B cell (primary cell): ENCODE results near the gene CD34. TPM values are rescaled to one million over a fixed set of nuclear protein-coding genes. Genes with fewer than 3 reads are reported as not detected.

Source experiments
- ATAC-seq: fragments of 200-7000 bp; cut with Tn5 transposase; one replicate; pipeline ENCODE4 v1.10.0; 2021; ENCODE audit warnings: low read depth, mild to moderate bottlenecking, moderate number of reproducible peaks, moderate library complexity
- CTCF ChIA-PET: fragments of 350-600 bp; sonication (Branson Sonifier 250); formaldehyde crosslinking; loops from one replicate; lab custom pipeline; 2021; ENCODE audit warnings: antibody characterized with exemption, inconsistent platforms; lab: Charles Lee
- POLR2A ChIA-PET: fragments of 350-600 bp; sonication (Branson Sonifier 250); formaldehyde crosslinking; loops from one replicate; lab custom pipeline; 2021; ENCODE audit warnings: antibody characterized with exemption; lab: Charles Lee
- DNase-seq: peaks from one replicate; pipeline ENCODE4 v3.0.0; 2013
- H2AFZ ChIP-seq: 2 replicates; pipeline ENCODE4 v1.6.1; 2012; ENCODE audit warnings: mild to moderate bottlenecking, low read depth, low read length; ENCODE audit not compliant: insufficient read depth, poor library complexity, severe bottlenecking
- H3K27ac ChIP-seq, 2 donors: 1 replicate in 1 of 2; 2 replicates in 1 of 2; pipeline ENCODE4 v1.5.1; 2012 to 2013; ENCODE audit warnings: low read length in 2 of 2, mild to moderate bottlenecking in 2 of 2, moderate library complexity in 1 of 2
- H3K27me3 ChIP-seq, 4 experiments: fragments of 200-600 bp in 1 of 4; sonication (generic) in 1 of 4; replicated peaks in 1 of 4; 1 replicate in 2 of 4; 2 replicates in 2 of 4; pipeline versions ENCODE4 v1.6.1 to v1.7.0; 2013 to 2016; ENCODE audit warnings: low read length in 3 of 4, mild to moderate bottlenecking in 2 of 4, mixed read lengths in 1 of 4, moderate library complexity in 1 of 4; ENCODE audit not compliant: insufficient read depth in 4 of 4, control insufficient read depth in 3 of 4; ENCODE audit errors: control extremely low read depth in 1 of 4
- H3K36me3 ChIP-seq, 2 experiments: replicated peaks in 1 of 2; 1 replicate in 1 of 2; 2 replicates in 1 of 2; pipeline versions ENCODE4 v1.6.1 to v1.7.1; 2013; ENCODE audit warnings: low read length in 1 of 2; ENCODE audit not compliant: insufficient read depth in 2 of 2, control insufficient read depth in 1 of 2; ENCODE audit errors: control extremely low read depth in 1 of 2, extremely low read depth in 1 of 2
- H3K4me1 ChIP-seq, 2 donors: fragments of 200-600 bp in 1 of 2; sonication (generic) in 1 of 2; 1 replicate in 1 of 2; 2 replicates in 1 of 2; pipeline versions ENCODE4 v1.5.1 to v1.6.1; 2013 to 2017; ENCODE audit warnings: low read length in 2 of 2; ENCODE audit not compliant: control insufficient read depth in 2 of 2, insufficient read depth in 2 of 2
- H3K4me2 ChIP-seq: replicated peaks from 2 replicates; pipeline ENCODE3; 2012; ENCODE audit warnings: mild to moderate bottlenecking, low read depth, low read length; ENCODE audit not compliant: poor library complexity, severe bottlenecking
- H3K4me3 ChIP-seq, 5 experiments: fragments of 200-600 bp in 1 of 5; sonication (generic) in 1 of 5; 1 replicate in 3 of 5; 2 replicates in 2 of 5; pipeline versions ENCODE4 v1.5.1 to v1.7.0; 2011 to 2016; ENCODE audit warnings: low read length in 4 of 5, mild to moderate bottlenecking in 4 of 5, low read depth in 2 of 5, control low read depth in 1 of 5, moderate library complexity in 1 of 5; ENCODE audit not compliant: insufficient read depth in 1 of 5; ENCODE audit errors: control extremely low read depth in 1 of 5, extremely low read depth in 1 of 5
- H3K79me2 ChIP-seq: fragments of 200-600 bp; sonication (generic); one replicate; pipeline ENCODE4 v1.6.0; 2016; ENCODE audit warnings: low read length; ENCODE audit not compliant: control insufficient read depth, insufficient read depth
- H3K9ac ChIP-seq: fragments of 200-600 bp; sonication (generic); 2 replicates; pipeline ENCODE4 v1.6.1; 2017; ENCODE audit warnings: mild to moderate bottlenecking, low read length, moderate library complexity
- H3K9me3 ChIP-seq, 3 donors: one replicate each; pipeline versions ENCODE4 v1.6.1 to v1.7.1; 2013; ENCODE audit warnings: low read length in 2 of 3; ENCODE audit not compliant: control insufficient read depth in 2 of 3, insufficient read depth in 1 of 3; ENCODE audit errors: control extremely low read depth in 1 of 3
- H4K20me1 ChIP-seq: 2 replicates; pipeline ENCODE4 v1.6.0; 2012; ENCODE audit warnings: mild to moderate bottlenecking, low read length; ENCODE audit not compliant: insufficient read depth, control insufficient read depth, poor library complexity, severe bottlenecking
- H3K27ac Mint-ChIP-seq: one replicate; pipeline ENCODE4 v1.8.0; 2021; ENCODE audit warnings: mixed read lengths
- H3K27me3 Mint-ChIP-seq: one replicate; pipeline ENCODE4 v1.8.0; 2021; ENCODE audit warnings: mixed read lengths
- H3K4me1 Mint-ChIP-seq: one replicate; pipeline ENCODE4 v1.8.0; 2021; ENCODE audit warnings: mixed read lengths
- H3K4me3 Mint-ChIP-seq: one replicate; pipeline ENCODE4 v1.8.0; 2021; ENCODE audit warnings: mixed read lengths
- H3K9me3 Mint-ChIP-seq: one replicate; pipeline ENCODE4 v1.8.0; 2022; ENCODE audit warnings: mixed read lengths; ENCODE audit not compliant: insufficient read depth
- EZH2 ChIP-seq: IDR thresholded peaks from 2 replicates; pipeline ENCODE4 v1.6.1; 2012; ENCODE audit warnings: borderline replicate concordance, low read depth, mild to moderate bottlenecking, moderate library complexity, low read length; ENCODE audit not compliant: insufficient read depth, poor library complexity, severe bottlenecking
- WGBS: methylation state at CpG from one replicate; pipeline ENCODE4 v1.1.5; 2013; ENCODE audit warnings: missing lambda C conversion rate; ENCODE audit not compliant: insufficient coverage; 5-methylcytosine and 5-hydroxymethylcytosine counted together
- intact Hi-C: fragments of 100-400 bp; cut with micrococcal nuclease; formaldehyde crosslinking; loops from one replicate; pipeline ENCODE4 v1.10.0; 2022
- polyA plus RNA-seq: library from polyadenylated mRNA; depleted of rRNA; stranded (reverse); fragments of >200 nt; gene quantifications from 2 replicates; pipeline ENCODE4 v1.2.3, GENCODE V29; 2012
- total RNA-seq, 2 donors: library from RNA; stranded (reverse); fragments of 120-200 nt in 1 of 2; gene quantifications; 1 replicate in 1 of 2; 2 replicates in 1 of 2; pipeline versions ENCODE4 v1.2.3 to v1.2.4, GENCODE V29; 2013 to 2022
- TF ChIP-seq, protein P1 (sequence below): fragments of 200-600 bp; IDR thresholded peaks from one replicate; pipeline ENCODE4 v1.8.0; 2022; ENCODE audit warnings: antibody characterized with exemption, mild to moderate bottlenecking

CD34 gene
- total and polyA plus RNA-seq, 2 donors (not counting 1 experiment from before 2014, with no cell fraction given) = not detected

DNA sequence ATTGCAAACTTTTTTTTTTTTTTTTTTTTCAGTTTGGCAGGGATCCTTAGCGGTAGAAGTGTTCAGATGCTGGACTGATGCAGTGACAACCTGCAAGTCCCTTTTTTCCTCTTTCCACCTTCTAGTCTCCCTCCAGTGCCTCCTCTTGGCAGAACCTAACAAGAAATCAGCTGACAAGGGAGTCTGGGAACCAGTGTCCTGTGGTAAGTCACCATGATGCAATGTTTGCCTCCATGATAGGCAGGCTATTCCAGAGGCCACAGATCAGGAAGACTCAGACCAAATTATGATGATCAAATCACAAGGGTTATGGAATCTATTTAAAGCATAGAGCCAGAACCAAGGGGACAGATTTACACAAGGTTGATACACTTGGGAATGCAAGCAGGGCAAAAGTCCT is 3.0 kb upstream of the CD34 start:
- H3K4me1 Mint-ChIP-seq = peaks cover 12% of the 10 kb centered on the region
- CTCF ChIA-PET = interaction anchor here (0.6 to 1.0 kb wide), 2 partner anchors 30 to 31 kb away, joined by 3 read pairs; no protein-coding TSS in a partner anchor

More for the DNA sequence above, 3.0 kb upstream of the CD34 start:
- Mint-ChIP-seq H3K9me3 (no peaks in the 10 kb centered on the region), H3K27ac (no peak overlapping the region), H3K4me3 (no peak overlapping the region), H3K27me3 (peaks cover 61% of the 10 kb centered on the region)
- intact Hi-C loops = no loop called here
- H3K9ac ChIP-seq = no peak overlapping the region
- peaks cover 0 to 40% (median 28%) of the 10 kb centered on the region in 4 experiments for H3K27me3 ChIP-seq
- H3K27ac ChIP-seq = no peak overlapping the region
- TF ChIP-seq, protein P1, sequence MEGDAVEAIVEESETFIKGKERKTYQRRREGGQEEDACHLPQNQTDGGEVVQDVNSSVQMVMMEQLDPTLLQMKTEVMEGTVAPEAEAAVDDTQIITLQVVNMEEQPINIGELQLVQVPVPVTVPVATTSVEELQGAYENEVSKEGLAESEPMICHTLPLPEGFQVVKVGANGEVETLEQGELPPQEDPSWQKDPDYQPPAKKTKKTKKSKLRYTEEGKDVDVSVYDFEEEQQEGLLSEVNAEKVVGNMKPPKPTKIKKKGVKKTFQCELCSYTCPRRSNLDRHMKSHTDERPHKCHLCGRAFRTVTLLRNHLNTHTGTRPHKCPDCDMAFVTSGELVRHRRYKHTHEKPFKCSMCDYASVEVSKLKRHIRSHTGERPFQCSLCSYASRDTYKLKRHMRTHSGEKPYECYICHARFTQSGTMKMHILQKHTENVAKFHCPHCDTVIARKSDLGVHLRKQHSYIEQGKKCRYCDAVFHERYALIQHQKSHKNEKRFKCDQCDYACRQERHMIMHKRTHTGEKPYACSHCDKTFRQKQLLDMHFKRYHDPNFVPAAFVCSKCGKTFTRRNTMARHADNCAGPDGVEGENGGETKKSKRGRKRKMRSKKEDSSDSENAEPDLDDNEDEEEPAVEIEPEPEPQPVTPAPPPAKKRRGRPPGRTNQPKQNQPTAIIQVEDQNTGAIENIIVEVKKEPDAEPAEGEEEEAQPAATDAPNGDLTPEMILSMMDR = no peak
- TF ChIP-seq EZH2 = no peak
- ATAC-seq (no peak), DNase-seq (no peak)
- no peak overlapping the region for H2AFZ ChIP-seq
- WGBS = 100% methylated on average over 1 of the region's 1 CpG
- no peak overlapping the region for H3K4me2 ChIP-seq
- no peaks in the 10 kb centered on the region for H3K79me2 ChIP-seq
- peaks cover 10 to 11% of the 10 kb centered on the region in 2 donors for H3K4me1 ChIP-seq
- no peaks in the 10 kb centered on the region for H4K20me1 ChIP-seq
- no peak overlapping the region for H3K4me3 ChIP-seq
- POLR2A ChIA-PET = no interaction called here
- H3K36me3 ChIP-seq = no peaks in the 10 kb centered on the region
- no peaks in the 10 kb centered on the region for H3K9me3 ChIP-seq
